ENCODE results near the gene SPSB4. TPM values are rescaled to one million over a fixed set of nuclear protein-coding genes. Genes with fewer than 3 reads are reported as not detected.

The SPSB4 gene
- total and polyA plus RNA-seq, 2 donors (not counting 3 experiments of a cell fraction or from before 2014, with no cell fraction given): 0.06 to 0.22 TPM

DNA sequence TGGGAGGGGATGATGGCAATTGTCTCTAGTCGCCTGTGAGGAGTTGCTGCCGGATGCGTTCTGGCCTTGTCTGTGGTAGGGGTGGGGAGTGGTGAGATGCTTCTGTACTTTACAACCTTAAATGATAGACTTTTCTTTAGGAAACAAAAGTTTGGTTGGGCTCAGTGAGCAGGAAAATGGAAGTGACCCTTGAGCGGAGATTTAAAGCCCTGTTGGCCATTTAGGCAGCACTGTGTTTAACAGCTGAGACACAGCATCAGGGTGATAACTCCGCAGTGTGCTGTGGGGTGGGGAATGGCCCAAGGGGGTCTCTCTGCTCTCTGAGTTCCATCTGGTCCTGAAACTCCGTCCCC lies 36.6 kb downstream of the SPSB4 start:
- DNase-seq (ENCODE audit: low read depth, low spot score): no peak
- H4K20me1 ChIP-seq (replicated peaks; ENCODE audit: control insufficient read depth, extremely low read depth, insufficient read depth, low read length): no peaks in the 10 kb centered on the region
- dilution Hi-C loops (cut with MboI; ENCODE audit: extremely low pct_ligation_motif_present, low sequenced_read_pairs) (no loop called here), intact Hi-C loops (cut with micrococcal nuclease) (no loop called here)
- H3K79me2 ChIP-seq (ENCODE audit: control insufficient read depth, insufficient read depth, low read length): no peaks in the 10 kb centered on the region
- H2AFZ ChIP-seq (ENCODE audit: low read depth, low read length): no peak overlapping the region
- no TSS peak for BruUV-seq (replicated peaks)
- H3K27me3 ChIP-seq (ENCODE audit: control insufficient read depth in 2 of 2, insufficient read depth in 2 of 2, low read length in 2 of 2): no peaks in the 10 kb centered on the region
- no peaks in the 10 kb centered on the region for H3K9me1 ChIP-seq (replicated peaks; ENCODE audit: control insufficient read depth, extremely low read depth, insufficient read depth, low read length)
- no peak overlapping the region for H3K9ac ChIP-seq (replicated peaks; ENCODE audit: extremely low read depth, insufficient read depth, low read length)
- H3K4me3 ChIP-seq (replicated peaks in 1 of 3; ENCODE audit: insufficient read depth in 1 of 3, low read depth in 1 of 3, low read length in 3 of 3): no peak overlapping the region
- CTCF ChIA-PET: interaction anchor here (1.5 kb wide), 1 partner anchor 18 kb away, joined by 7 read pairs; no protein-coding TSS in a partner anchor
- H3K9me3 ChIP-seq (replicated peaks; ENCODE audit: control insufficient read depth, insufficient read depth, low read length): no peaks in the 10 kb centered on the region
- no peak overlapping the region for H3K27ac ChIP-seq (ENCODE audit: insufficient read depth, low read depth, low read length)
- FAIRE-seq: no peak
- TF ChIP-seq, protein P1, sequence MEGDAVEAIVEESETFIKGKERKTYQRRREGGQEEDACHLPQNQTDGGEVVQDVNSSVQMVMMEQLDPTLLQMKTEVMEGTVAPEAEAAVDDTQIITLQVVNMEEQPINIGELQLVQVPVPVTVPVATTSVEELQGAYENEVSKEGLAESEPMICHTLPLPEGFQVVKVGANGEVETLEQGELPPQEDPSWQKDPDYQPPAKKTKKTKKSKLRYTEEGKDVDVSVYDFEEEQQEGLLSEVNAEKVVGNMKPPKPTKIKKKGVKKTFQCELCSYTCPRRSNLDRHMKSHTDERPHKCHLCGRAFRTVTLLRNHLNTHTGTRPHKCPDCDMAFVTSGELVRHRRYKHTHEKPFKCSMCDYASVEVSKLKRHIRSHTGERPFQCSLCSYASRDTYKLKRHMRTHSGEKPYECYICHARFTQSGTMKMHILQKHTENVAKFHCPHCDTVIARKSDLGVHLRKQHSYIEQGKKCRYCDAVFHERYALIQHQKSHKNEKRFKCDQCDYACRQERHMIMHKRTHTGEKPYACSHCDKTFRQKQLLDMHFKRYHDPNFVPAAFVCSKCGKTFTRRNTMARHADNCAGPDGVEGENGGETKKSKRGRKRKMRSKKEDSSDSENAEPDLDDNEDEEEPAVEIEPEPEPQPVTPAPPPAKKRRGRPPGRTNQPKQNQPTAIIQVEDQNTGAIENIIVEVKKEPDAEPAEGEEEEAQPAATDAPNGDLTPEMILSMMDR (IDR thresholded peaks at IDR 0.05; ENCODE audit: extremely low read depth in 1 of 2, insufficient read depth in 1 of 2, low read depth in 1 of 2, low read length in 2 of 2): no peak
- TF ChIP-seq GATA2 (IDR thresholded peaks at IDR 0.05; ENCODE audit: insufficient read depth, insufficient read length, low read depth, low read length): no peak
- TF ChIP-seq JUN (IDR thresholded peaks at IDR 0.05; ENCODE audit: borderline replicate concordance, insufficient read depth, insufficient read length, low read depth): no peak
- TF ChIP-seq, protein P2, sequence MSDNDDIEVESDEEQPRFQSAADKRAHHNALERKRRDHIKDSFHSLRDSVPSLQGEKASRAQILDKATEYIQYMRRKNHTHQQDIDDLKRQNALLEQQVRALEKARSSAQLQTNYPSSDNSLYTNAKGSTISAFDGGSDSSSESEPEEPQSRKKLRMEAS (IDR thresholded peaks at IDR 0.05; ENCODE audit: insufficient read depth, insufficient read length): no peak
- no peak for TF ChIP-seq EZH2 (IDR thresholded peaks at IDR 0.05; ENCODE audit: borderline replicate concordance, low read depth, low read length, severe bottlenecking)
- TF ChIP-seq MYC (IDR thresholded peaks at IDR 0.05; ENCODE audit: low read depth, low read length): no peak
- no peak for TF ChIP-seq POLR2A (IDR thresholded peaks at IDR 0.05; ENCODE audit: low read depth, low read length)
- TF ChIP-seq POLR2AphosphoS5 (IDR thresholded peaks at IDR 0.05; ENCODE audit: insufficient read depth, low read depth, low read length): no peak
- no peak for TF ChIP-seq FOS (IDR thresholded peaks at IDR 0.05; ENCODE audit: borderline replicate concordance, insufficient read depth, low read length)
- no peak overlapping the region for H3K4me2 ChIP-seq (ENCODE audit: insufficient read depth, low read length)
- POLR2A ChIA-PET: no interaction called here
- H3K36me3 ChIP-seq (ENCODE audit: control insufficient read depth in 2 of 2, extremely low read depth in 1 of 2, insufficient read depth in 2 of 2, low read length in 2 of 2): no peaks in the 10 kb centered on the region
- H3K4me1 ChIP-seq (ENCODE audit: control insufficient read depth, extremely low read depth, insufficient read depth, low read length): no peaks in the 10 kb centered on the region
